Upper lobe of left lung (tissue), 4 donors: ENCODE data around the gene ST6GALNAC2.

Source experiments
- EP300 ChIP-seq, 4 donors: sonication (generic); formaldehyde crosslinking; IDR thresholded peaks; one replicate each; pipeline ENCODE4 v1.5.1; 2017; ENCODE audit warnings: antibody characterized with exemption in 4 of 4, control low read depth in 2 of 4
- POLR2A ChIP-seq, 4 donors: fragments of 450-650 bp; IDR thresholded peaks; one replicate each; pipeline ENCODE4 v1.5.1; 2016 to 2017; ENCODE audit warnings: antibody characterized with exemption in 4 of 4, mild to moderate bottlenecking in 2 of 4
- POLR2AphosphoS5 ChIP-seq, 2 donors: sonication (generic); formaldehyde crosslinking; IDR thresholded peaks; one replicate each; pipeline ENCODE4 v1.5.1; 2017; ENCODE audit warnings: antibody characterized with exemption in 2 of 2
- TF ChIP-seq, protein P1 (sequence below), 6 experiments: fragments of 450-650 bp in 4 of 6; fragments of 200-600 bp in 2 of 6; sonication (generic) in 2 of 6; IDR thresholded peaks; one replicate each; pipeline ENCODE4 v1.5.1; 2016 to 2019; ENCODE audit warnings: antibody characterized with exemption in 6 of 6

DNA sequence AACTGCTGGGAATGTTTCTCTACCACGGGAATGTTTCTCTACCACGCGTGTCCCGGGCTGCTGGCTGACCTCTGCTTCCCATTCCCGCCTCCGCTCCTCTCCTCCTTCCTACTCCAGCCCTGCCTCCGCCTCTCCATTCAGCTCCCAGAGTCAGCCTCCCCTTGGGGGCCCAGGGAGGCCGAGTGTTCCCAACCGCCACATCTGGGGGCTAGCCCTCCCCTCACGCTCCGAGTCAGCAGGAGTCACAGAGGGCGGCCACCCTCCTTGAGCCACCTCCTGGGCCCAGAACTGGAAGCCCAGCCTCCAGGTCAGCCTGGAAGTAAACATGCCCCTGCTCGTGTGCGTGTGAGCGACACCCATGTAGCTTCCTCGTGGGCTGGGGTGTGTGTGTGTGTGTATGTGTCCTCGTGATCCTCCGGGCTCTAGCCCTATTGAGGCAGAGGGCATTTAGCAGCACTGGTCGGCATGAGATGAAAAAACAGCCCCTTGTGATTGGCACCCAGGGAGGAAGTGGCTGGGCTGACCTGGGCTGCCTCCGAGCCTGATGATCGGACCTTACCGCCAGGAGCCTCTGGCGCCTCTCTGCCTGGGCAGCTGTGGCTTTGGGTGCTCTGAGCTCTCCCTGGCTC, 55.5 kb downstream of the ST6GALNAC2 start:
- TF ChIP-seq POLR2A (IDR thresholded peaks at IDR 0.05) = peak in 1 of 4 donors; percentile 42
- TF ChIP-seq, protein P1, sequence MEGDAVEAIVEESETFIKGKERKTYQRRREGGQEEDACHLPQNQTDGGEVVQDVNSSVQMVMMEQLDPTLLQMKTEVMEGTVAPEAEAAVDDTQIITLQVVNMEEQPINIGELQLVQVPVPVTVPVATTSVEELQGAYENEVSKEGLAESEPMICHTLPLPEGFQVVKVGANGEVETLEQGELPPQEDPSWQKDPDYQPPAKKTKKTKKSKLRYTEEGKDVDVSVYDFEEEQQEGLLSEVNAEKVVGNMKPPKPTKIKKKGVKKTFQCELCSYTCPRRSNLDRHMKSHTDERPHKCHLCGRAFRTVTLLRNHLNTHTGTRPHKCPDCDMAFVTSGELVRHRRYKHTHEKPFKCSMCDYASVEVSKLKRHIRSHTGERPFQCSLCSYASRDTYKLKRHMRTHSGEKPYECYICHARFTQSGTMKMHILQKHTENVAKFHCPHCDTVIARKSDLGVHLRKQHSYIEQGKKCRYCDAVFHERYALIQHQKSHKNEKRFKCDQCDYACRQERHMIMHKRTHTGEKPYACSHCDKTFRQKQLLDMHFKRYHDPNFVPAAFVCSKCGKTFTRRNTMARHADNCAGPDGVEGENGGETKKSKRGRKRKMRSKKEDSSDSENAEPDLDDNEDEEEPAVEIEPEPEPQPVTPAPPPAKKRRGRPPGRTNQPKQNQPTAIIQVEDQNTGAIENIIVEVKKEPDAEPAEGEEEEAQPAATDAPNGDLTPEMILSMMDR (IDR thresholded peaks at IDR 0.05) = no peak
- TF ChIP-seq POLR2AphosphoS5 (IDR thresholded peaks at IDR 0.05) = peak; percentile 71 to 82
- peak in 2 of 4 donors; percentile 44 to 87 for TF ChIP-seq EP300 (IDR thresholded peaks at IDR 0.05)
